HL-60 (cell line): ENCODE results near the gene DLL1.

Experiments used
- DNase-seq, 2 experiments: peaks; one replicate each; pipeline ENCODE4 v3.0.0-alpha.2; 2010 to 2020; ENCODE audit warnings: low read depth in 1 of 2, low spot score in 1 of 2
- H3K27ac ChIP-seq: fragments of 250-450 bp; sonication (Bioruptor Pico); replicated peaks from 2 replicates; pipeline ENCODE4 v1.5.1; 2020; ENCODE audit warnings: mild to moderate bottlenecking, moderate library complexity
- H3K27me3 ChIP-seq: fragments of 250-450 bp; sonication (Bioruptor Pico); 2 replicates; pipeline ENCODE4 v1.5.1; 2021; ENCODE audit warnings: mild to moderate bottlenecking, moderate library complexity; ENCODE audit not compliant: insufficient read depth, poor library complexity, severe bottlenecking
- H3K4me3 ChIP-seq: replicated peaks from 2 replicates; pipeline ENCODE4 v1.5.1; 2011; ENCODE audit warnings: mild to moderate bottlenecking, control low read depth, low read length; ENCODE audit not compliant: insufficient read depth
- GABPA ChIP-seq: IDR thresholded peaks from 2 replicates; pipeline ENCODE4 v1.6.1; 2012; ENCODE audit warnings: low read depth
- POLR2AphosphoS5 ChIP-seq: IDR thresholded peaks from 2 replicates; pipeline ENCODE4 v1.6.1; 2012; ENCODE audit warnings: low read depth
- REST ChIP-seq: IDR thresholded peaks from 2 replicates; pipeline ENCODE4 v1.6.1; 2012; ENCODE audit warnings: low read depth; ENCODE audit not compliant: insufficient replicate concordance
- SPI1 ChIP-seq: IDR thresholded peaks from 2 replicates; pipeline ENCODE4 v1.6.1; 2012; ENCODE audit warnings: low read depth, mild to moderate bottlenecking, borderline replicate concordance
- TF ChIP-seq, protein P1 (sequence below): IDR thresholded peaks from one replicate; pipeline ENCODE4 v1.5.1; 2011; ENCODE audit warnings: low read length, control low read depth, inconsistent platforms; ENCODE audit not compliant: insufficient read depth

The DLL1 gene

DNA sequence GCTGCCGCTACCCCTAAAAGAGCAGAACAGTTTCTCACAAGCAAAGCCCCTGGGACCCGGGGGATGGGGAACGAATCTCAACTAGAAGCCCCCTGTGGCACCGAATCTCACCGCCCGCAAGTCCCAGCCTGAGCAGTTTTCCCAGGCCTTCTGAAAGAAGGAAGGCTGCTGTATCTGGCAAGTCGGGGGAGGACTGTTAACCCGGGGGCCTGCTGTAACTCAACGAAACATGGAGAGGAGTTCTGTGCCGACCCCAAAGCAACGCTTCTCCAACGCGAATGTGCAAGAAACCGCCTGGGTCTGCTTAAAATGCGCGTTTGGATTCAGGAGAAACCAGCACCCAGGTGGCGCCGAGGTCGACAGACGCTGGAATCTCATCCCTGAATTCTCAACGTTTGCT is 34.2 kb downstream of the DLL1 start:
- Histone ChIP-seq H3K27ac (no peak overlapping the region), H3K27me3 (peaks cover 7% of the 10 kb centered on the region), H3K4me3 (no peak overlapping the region)
- TF ChIP-seq GABPA (no peak), REST (no peak), SPI1 (no peak), POLR2AphosphoS5 (no peak)
- TF ChIP-seq, protein P1, sequence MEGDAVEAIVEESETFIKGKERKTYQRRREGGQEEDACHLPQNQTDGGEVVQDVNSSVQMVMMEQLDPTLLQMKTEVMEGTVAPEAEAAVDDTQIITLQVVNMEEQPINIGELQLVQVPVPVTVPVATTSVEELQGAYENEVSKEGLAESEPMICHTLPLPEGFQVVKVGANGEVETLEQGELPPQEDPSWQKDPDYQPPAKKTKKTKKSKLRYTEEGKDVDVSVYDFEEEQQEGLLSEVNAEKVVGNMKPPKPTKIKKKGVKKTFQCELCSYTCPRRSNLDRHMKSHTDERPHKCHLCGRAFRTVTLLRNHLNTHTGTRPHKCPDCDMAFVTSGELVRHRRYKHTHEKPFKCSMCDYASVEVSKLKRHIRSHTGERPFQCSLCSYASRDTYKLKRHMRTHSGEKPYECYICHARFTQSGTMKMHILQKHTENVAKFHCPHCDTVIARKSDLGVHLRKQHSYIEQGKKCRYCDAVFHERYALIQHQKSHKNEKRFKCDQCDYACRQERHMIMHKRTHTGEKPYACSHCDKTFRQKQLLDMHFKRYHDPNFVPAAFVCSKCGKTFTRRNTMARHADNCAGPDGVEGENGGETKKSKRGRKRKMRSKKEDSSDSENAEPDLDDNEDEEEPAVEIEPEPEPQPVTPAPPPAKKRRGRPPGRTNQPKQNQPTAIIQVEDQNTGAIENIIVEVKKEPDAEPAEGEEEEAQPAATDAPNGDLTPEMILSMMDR = no peak
- DNase-seq = no peak

GRCh38 chr6:170255426-170256125 is 35.3 kb downstream of the DLL1 start:
- TF ChIP-seq POLR2AphosphoS5 = no peak
- no peak for TF ChIP-seq SPI1
- TF ChIP-seq REST = no peak
- TF ChIP-seq GABPA = no peak
- TF ChIP-seq, protein P1 = no peak
- DNase-seq = no peak
- no peak overlapping the region for H3K4me3 ChIP-seq
- peaks cover 4% of the 10 kb centered on the region for H3K27me3 ChIP-seq
- H3K27ac ChIP-seq = no peak overlapping the region

DNA sequence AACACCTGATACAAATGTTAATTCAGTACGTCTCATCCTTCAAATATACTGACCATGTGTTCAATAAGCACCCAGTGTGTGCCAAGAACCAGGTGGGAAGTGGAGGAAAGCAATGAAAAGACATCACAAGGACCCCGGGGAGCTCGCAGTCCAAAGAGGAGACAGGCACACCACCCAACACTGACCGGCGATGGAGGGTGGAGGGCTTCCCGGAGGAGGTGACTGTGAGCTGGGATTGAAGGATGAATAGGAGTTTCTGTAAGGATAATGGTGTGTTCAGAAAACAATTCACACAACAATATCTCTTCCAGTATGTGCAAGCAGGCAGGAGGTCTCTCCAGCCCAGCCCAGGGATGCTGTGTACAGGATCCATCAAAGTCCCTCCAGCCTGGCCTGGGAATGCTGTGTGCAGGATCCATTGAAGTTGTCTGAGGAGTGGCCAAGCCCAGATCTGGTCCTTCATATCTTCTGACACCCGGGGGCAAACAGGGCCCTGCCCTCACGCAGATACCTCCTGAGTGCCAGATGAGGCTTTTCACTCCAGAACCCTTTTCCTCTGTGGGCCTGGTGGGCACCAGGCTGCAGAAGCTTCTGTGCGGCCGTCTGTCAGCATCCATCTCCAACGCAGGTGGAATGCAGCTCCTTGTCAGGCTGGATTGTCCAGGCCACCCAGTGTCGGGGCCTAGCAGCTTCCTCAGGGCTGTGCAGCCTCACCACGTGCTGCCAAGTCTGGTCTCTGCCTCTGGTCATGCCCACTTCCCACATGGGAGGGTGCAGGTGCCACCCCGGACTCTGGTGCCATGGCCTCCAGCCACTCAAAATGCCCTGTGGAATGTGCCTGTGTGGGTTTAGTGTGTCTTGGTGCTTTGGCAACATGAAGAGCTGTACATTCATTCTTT is 36.3 kb downstream of the DLL1 start:
- TF ChIP-seq POLR2AphosphoS5 (no peak), GABPA (no peak), SPI1 (no peak), REST (no peak)
- TF ChIP-seq, protein P1 = no peak
- Histone ChIP-seq H3K4me3 (no peak overlapping the region), H3K27ac (no peak overlapping the region), H3K27me3 (peaks cover 4% of the 10 kb centered on the region)
- DNase-seq = no peak
